DMS79 treated with DMSO at 0.1 percent for 48 hours (cell line): ENCODE results near the gene SERPINE3.

Experiments used
- DNase-seq: peaks from one replicate; lab custom pipeline; 2025; lab: John Stamatoyannopoulos, UW

SERPINE3 gene

DNA sequence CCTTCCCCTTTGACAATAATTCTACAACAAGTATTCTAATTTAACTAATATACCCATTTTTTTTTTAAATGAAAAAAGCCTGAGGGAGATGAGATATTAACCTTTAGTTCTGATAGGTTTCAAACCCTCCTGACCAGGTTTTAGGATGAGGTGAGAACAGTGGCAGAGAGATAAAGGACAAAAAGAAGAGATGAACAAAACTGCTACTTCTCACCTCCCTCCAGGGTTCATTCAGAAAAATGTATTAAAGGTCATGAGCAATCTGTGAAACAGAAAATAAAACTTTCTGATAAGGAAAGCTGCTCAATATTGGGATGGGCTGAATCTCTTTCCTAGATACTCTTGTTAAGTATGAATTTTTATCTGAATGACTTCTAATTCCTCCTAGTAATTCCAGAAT lies 24.1 kb downstream of the SERPINE3 start:
- no peak for DNase-seq

- DNase-seq, result no peak
These were observed 25.0 kb downstream of the SERPINE3 start for GRCh38 chr13:51364404-51365008.

DNA sequence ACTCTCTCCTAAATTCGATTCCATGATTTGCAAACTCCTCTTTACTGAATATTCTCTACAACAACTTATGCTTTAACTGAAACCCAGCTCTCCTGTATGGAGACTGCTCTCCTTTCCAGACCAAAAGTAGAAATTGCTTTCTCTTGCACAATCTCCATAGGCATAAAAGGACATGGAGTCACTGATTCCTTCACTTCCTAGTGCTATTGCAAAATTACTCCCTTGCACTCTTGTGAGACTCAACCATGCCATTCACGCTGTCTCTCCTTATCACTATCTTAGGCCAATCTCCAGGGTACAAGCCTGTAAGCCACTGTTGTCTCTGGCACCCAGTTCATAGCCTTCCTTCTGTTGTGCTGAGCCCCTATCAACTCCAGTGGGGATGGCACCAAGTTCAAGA lies 30.6 kb downstream of the SERPINE3 start:
- DNase-seq, result no peak

DNA sequence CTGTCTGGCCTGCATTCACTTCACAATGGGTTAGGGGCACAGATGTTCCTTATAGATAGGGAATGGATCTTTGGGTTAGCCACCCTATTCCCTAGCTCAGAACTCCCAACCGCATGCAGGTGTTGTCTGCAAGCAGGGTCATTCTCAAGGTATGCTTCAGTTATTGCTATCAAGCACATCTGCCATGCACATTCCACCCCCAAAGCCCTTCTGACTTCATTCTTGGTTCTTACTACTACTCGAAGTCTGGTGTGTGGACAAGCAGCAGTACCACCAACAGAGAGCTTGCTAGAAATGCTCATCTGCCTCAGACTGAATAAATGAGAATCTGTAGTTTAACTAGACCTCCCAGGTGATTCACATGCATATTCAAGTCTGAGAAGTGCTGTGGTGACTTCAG lies 31.3 kb downstream of the SERPINE3 start:
- DNase-seq, result no peak

GRCh38 chr13:51371768-51372399 lies 32.4 kb downstream of the SERPINE3 start:
- no peak for DNase-seq

DNA sequence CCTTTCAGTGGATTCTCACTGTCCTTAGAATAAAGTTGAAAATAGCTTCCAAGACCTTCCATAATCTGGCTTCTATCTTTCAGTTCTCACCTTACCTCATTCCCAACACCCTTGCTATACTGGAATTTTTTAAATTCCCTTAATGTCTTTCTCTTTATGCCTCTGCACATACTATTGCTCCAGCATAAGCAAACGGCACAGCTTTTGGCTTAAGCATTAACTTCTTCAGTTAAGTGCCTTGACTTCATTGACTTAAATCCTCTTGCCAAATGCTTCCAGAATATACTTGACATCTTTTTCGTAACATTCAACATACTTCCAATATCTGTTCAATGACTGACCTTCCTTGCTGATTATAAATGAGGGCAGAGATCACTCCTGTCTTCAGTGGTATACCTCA lies 34.0 kb downstream of the SERPINE3 start:
- no peak for DNase-seq

- no peak for DNase-seq
These were observed 40.8 kb downstream of the SERPINE3 start for GRCh38 chr13:51380269-51380668.

GRCh38 chr13:51385114-51385513 lies 45.6 kb downstream of the SERPINE3 start:
- no peak for DNase-seq

DNA sequence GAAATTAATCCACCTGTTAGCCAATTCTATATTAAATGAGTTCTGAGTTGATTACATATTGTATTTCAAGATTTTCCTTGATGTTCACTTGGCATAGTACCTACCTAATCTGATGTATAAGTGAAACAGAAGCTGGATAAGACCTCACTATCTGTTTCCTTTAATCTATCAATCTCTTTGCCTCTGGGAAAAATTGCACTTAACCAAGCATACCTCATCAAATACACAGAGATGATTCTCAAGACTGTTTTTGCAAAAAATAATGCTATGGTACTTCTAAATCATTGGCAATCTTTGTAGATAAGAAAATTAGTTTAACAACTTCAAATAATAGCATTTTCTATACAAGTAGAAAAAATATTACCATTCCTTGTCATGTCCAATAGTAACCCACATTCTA lies 55.2 kb downstream of the SERPINE3 start:
- DNase-seq, result no peak

GRCh38 chr13:51396352-51396751 lies 56.9 kb downstream of the SERPINE3 start:
- no peak for DNase-seq

DNA sequence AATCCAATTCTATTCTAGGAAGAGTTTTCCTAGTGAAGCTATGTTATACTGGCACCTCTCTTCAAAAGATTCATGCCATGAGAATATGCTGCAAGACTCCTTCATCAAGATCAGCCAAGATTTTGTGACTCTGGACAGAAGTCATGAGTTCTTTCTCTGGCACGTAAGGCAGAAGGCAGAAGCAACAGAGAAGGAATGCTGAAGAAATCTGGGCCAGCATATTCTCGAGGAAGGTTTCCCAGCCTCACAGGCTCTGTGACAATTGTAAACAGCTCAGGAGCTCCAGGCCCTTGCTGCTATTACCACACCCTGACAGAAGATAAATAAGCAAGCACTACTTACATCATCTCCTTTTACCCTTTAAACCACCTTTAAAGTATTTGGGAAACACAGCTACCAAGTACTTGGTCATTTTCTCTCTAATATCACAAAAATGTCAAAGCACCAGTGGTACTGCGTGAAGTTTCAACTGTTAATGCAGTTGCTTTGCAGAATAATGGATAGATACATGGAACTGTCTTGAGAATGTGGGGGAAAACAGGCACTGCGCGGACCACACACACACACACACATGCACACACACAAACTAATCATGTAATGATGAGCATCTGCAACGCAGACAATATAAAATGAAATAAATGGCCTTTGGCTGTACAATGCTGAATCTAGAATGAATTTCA lies 57.9 kb downstream of the SERPINE3 start:
- no peak for DNase-seq

DNA sequence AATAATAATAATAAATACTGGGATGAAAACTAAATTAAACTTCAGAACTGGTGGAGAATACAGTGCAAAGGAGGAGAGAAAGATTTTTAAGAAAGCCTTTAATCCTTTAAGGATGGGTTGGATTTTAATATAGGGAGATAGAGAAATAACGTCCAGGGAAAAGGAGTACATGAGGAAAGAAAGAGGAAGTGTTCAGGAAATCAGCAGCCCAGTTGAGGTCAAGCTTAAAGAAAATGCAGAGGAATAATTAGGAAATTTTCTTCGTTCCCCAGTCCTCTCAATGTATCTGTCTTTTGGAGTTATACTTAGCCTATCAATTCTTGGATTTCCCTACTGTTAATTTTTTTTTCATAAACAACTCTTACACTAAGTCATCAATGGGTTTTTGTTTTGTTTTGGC lies 65.7 kb downstream of the SERPINE3 start:
- no peak for DNase-seq

GRCh38 chr13:51412431-51412830 lies 72.9 kb downstream of the SERPINE3 start:
- DNase-seq, result no peak
